Kidney epithelial cell (primary cell): ENCODE data around the gene SLC6A12. TPM values are rescaled to one million over a fixed set of nuclear protein-coding genes. Genes with fewer than 3 reads are reported as not detected.

Experiments
- DNase-seq: peaks from one replicate; pipeline ENCODE4 v3.0.0-alpha.2; 2010; ENCODE audit warnings: low read depth
- H3K27me3 ChIP-seq: 2 replicates; pipeline ENCODE4 v1.6.0; 2011; ENCODE audit warnings: low read length; ENCODE audit not compliant: control insufficient read depth, insufficient read depth
- H3K36me3 ChIP-seq: 2 replicates; pipeline ENCODE4 v1.5.1; 2011; ENCODE audit warnings: low read length; ENCODE audit not compliant: control insufficient read depth, insufficient read depth
- H3K4me3 ChIP-seq: 2 replicates; pipeline ENCODE4 v1.5.1; 2011; ENCODE audit warnings: low read depth, mild to moderate bottlenecking, control low read depth, low read length
- CTCF ChIP-seq: IDR thresholded peaks from 2 replicates; pipeline ENCODE4 v1.5.1; 2011; ENCODE audit warnings: mild to moderate bottlenecking, moderate library complexity, low read length, control low read depth, inconsistent platforms; ENCODE audit not compliant: insufficient read depth, poor library complexity, severe bottlenecking
- total RNA-seq: library from RNA; depleted of rRNA; stranded (reverse); fragments of >200 nt; gene quantifications from 2 replicates; pipeline ENCODE4 v1.2.3, GENCODE V29; 2015

The SLC6A12 gene
- total RNA-seq, 1 donor from 2014 or later: not detected

- peaks cover 36% of the 10 kb centered on the region for H3K27me3 ChIP-seq
- DNase-seq: no peak
- no peak for TF ChIP-seq CTCF
- no peak overlapping the region for H3K4me3 ChIP-seq
- no peaks in the 10 kb centered on the region for H3K36me3 ChIP-seq
These were observed 15.9 kb downstream of the SLC6A12 start for GRCh38 chr12:197911-198695.

- Histone ChIP-seq H3K36me3 (no peaks in the 10 kb centered on the region), H3K4me3 (no peak overlapping the region), H3K27me3 (peaks cover 36% of the 10 kb centered on the region)
- no peak for TF ChIP-seq CTCF
- DNase-seq: no peak
These were observed 16.6 kb downstream of the SLC6A12 start for GRCh38 chr12:197347-197746.

DNA sequence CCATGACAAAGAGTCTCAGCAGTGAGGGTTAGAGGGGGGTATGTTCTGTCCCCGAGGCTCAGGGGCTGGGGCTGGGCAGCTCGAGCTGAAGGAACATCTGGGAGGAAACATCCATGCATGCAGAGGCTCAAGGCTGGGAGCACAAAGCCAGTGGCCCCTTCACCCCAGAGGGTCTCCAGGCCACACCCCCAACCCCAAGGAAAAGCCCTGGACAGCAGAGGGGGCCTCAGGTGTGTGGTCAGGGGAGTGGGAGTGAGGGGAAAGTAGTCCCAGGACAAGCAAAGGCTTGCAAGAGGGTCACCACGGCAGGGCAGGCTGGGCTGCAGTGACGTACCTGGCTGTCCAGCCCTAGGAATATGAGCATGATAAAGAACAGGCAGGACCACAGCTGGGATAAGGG, 17.5 kb downstream of the SLC6A12 start:
- no peak for DNase-seq
- no peaks in the 10 kb centered on the region for H3K36me3 ChIP-seq
- no peak overlapping the region for H3K4me3 ChIP-seq
- TF ChIP-seq CTCF: no peak
- peaks cover 32% of the 10 kb centered on the region for H3K27me3 ChIP-seq

DNA sequence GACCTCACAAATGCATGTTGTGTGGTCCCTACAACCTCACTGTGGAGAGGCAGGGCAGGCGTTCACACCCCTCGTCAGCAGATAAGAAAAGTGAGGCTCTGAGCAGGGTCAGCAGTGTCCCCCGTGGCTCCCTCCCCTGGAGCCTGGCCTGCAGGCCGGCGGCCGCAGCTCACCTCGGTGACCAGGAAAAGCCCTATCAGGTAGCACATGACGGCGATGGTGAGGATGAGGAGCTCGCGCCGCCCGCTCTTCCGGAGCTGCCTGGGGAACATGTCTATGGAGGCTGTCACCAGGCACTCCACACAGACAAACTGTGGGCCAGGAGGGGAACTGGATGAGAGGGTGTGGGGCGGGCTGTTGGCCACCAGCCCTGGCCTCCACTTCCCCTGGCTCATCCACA, 18.0 kb downstream of the SLC6A12 start:
- no peak for TF ChIP-seq CTCF
- Histone ChIP-seq H3K36me3 (no peaks in the 10 kb centered on the region), H3K27me3 (peaks cover 28% of the 10 kb centered on the region), H3K4me3 (no peak overlapping the region)
- no peak for DNase-seq

- no peaks in the 10 kb centered on the region for H3K36me3 ChIP-seq
These were observed 18.8 kb downstream of the SLC6A12 start for GRCh38 chr12:195156-195555.

More at GRCh38 chr12:195156-195555, 18.8 kb downstream of the SLC6A12 start:
- no peak for DNase-seq
- TF ChIP-seq CTCF: no peak
- no peak overlapping the region for H3K4me3 ChIP-seq
- H3K27me3 ChIP-seq: peaks cover 24% of the 10 kb centered on the region
